NK-92 treated with Interleukin-12 subunit alpha and Interleukin-12 subunit beta, amount 100 ng/mL, for 24 hours (cell line): ENCODE results near the gene SLITRK4.

Source experiments
- DNase-seq: peaks from one replicate; lab custom pipeline; 2025; lab: John Stamatoyannopoulos, UW

The SLITRK4 gene

DNA sequence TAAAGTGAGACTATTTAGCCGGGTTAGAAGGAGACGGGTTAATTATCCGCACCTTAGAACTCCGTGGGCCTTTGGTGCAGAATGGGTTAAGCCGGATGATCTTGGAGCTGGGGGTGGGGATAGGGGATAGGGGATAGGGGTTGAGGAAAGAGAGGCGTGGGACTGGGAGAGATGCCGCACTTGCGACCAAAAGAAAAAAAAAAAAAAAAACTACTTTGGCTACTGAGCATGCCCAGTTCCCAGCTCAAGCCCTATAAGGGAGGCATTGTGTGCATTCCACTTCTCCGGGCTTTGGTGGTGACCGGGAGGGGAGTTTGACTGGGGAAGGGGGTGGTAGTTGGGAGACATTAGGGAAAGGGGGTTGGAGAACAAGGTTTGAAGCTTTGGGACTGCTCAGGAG is at the start of gene SLITRK4:
TSS of gene SLITRK4 (minus strand) at position 187 of the 400 bp plus-strand sequence. CDS start 4,993 bp downstream, outside the sequence.
- no peak for DNase-seq

- no peak for DNase-seq
Observed at GRCh38 chrX:143683486-143683885, 47.6 kb upstream of the SLITRK4 start.

GRCh38 chrX:143674926-143675325 is 39.0 kb upstream of the SLITRK4 start:
- DNase-seq = no peak

- DNase-seq = no peak
Observed at GRCh38 chrX:143669395-143669794, 33.5 kb upstream of the SLITRK4 start.

- no peak for DNase-seq
Observed at GRCh38 chrX:143664302-143664701, 28.4 kb upstream of the SLITRK4 start.

GRCh38 chrX:143663755-143664154 is 27.9 kb upstream of the SLITRK4 start:
- no peak for DNase-seq

DNA sequence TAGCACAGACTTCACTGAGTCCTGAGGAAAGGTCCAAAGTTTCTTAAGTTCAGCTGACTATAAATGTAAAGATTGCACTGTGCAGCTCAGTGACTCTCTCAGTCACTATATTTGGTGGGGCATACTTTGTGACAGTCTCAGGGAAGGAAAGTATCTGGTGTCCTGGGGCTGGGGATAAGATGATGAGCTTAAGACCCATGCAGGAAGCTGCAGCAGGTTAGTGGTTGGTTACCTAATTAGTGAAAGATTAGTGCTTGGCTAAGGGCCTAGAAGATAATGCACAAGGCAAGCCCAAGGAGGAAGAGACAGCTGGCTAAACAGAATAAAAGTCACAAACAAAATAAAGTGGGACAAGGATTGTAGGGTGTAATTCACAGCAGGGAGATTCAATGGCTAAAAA is 25.4 kb upstream of the SLITRK4 start:
- DNase-seq = no peak

GRCh38 chrX:143648705-143649104 is 12.8 kb upstream of the SLITRK4 start:
- no peak for DNase-seq

GRCh38 chrX:143642426-143642825 is 6.5 kb upstream of the SLITRK4 start:
- no peak for DNase-seq

DNA sequence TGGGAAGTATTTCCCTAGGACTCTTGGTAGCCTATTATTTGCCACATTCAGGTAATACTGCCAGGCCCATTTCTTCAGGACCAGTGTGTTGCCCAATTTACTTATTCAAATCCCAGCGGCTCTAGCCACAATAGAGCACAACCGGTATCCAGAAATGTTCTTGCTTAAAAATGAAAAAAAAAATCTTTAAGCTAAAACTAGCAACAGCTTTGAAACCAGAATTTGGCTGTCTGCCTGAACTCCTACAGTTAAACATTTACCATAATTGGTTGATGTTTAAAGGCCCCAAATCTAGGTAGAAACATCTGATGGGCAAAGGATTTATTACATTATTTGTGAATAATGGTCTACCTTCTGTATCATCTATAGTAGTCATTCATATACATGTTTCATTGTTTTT is 930 bp upstream of the SLITRK4 start:
- DNase-seq = no peak

DNA sequence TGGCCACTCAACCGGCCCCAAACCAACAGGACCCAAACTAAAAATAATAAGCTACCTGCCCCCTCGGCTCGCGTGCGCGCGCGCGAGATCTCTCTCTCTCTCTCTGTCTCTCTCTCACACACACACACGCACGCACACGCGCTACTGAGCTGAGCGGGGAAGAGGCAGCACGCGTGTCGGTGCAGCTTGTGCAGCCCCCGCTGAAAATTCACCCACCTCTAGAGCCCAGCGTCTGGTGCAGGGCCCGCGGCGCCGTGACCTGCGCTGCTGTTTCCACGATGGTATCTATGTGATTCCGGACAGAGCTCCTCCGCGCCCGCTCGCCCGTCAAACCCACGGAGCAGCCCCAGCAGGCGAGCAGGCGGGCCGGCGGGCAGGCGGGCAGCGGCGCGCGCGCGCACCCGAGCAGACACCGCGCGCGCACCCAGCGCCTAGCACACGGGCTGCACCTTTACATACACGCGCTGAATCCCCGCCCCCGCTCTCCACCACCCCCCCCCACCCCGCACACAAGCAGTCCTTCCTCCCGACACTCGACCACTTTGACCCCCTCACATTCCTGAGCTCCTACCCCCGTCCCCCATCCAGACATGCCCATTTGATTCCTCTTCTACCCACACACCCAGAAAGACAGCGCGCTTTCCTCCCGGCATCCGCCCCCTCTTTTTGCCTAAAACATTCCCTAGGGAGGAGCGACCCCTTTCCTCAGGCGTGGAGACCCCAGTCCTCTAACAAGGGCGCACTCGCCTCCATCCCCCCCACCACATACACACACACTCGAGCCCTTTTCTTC is 1.0 kb downstream of the SLITRK4 start:
- no peak for DNase-seq

- DNase-seq = no peak
Observed at GRCh38 chrX:143634309-143634662, 1.6 kb downstream of the SLITRK4 start.

DNA sequence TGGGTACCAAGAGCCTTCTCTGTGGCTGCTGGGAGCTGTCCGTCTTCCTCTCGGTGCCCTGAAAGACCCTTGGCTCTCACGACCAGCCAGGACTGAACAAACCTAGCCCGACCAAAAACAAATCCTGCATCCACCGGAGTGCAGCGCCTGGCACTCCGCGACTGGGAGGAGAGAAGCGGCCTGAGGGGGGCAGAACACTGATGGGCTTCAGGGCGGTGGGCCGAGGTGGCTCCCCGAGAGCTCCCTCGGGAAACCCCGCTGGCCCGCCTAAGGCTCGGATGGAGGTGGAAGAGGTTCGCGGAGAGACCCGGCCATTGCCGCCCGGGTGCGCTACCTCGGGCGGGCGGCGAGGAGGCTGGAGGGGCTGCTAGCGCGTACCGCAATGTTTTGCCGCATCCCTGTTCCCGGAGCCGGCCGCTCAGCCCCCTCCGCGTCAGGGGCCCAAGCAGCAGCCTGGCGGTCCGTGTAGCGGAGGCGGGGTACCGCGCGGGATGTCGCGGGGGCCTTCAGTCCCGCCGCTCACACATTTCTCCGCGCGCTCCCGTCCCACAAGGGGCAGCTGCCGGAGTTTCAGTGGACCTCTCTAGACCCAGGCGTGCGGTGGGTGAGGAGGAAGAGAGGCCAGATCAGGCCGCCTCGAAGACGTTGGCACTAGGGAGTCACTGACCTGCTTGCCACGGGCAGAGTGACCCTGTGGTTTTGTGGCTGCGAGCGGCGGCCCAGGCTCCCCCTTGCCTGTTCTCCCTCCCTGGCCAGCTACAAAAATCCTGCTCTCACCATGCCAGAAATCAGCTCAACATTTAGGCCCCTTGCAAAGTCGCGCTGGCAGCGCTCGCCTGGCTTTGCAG is 2.2 kb downstream of the SLITRK4 start:
- no peak for DNase-seq

- DNase-seq = no peak
Observed at GRCh38 chrX:143632625-143633410, 3.1 kb downstream of the SLITRK4 start.

GRCh38 chrX:143623657-143624056 is 12.2 kb downstream of the SLITRK4 start:
- DNase-seq = no peak

GRCh38 chrX:143621276-143621675 is 14.6 kb downstream of the SLITRK4 start:
- no peak for DNase-seq

- no peak for DNase-seq
Observed at GRCh38 chrX:143615851-143616250, 20.1 kb downstream of the SLITRK4 start.

DNA sequence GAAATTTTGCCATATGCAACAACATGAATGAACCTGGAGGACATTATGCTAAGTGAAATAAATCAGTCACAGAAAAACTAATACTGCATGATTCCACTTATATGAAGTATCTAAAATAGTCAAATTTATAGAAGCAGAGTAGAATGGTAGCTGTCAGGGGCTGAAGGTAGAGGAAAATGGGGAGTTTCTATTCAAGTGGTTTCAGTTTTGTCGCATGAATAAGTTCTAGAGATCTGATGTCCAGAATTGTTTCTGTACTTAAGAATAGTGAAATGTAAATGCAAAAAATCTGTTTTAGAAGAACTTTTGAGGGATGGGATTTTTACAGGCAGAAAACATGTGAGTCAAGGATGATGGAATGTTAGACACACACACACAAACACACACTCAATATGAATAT is 34.1 kb downstream of the SLITRK4 start:
- DNase-seq = no peak

- no peak for DNase-seq
Observed at GRCh38 chrX:143581240-143581639, 54.7 kb downstream of the SLITRK4 start.

DNA sequence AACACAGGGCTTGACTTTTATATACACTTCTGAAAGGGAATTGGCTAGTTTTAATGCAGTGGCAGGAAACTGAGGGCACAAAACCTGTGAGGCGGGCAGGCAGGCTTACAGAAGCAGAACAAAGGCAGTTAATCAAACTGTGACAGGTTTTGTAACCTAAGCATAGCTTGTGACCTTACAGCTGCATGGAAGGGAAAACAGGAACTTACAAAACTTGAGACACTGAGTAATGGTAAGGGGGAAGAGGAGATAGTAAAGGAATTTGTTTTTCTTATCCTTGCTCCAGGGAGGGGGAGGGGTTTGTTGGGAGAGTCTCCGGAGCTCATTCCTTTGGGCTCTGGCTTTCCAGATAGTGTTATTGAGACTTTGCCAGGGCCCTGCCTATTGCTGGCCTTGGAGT is 55.6 kb downstream of the SLITRK4 start:
- no peak for DNase-seq
